Neural progenitor cell (in vitro differentiated cells): ENCODE results near the gene S100B.

Source experiments
- CTCF ChIP-seq: fragments of 200-600 bp; sonication (generic); IDR thresholded peaks from 2 replicates; pipeline ENCODE4 v1.5.1; 2017; ENCODE audit warnings: antibody characterized with exemption, mild to moderate bottlenecking
- EZH2 ChIP-seq: fragments of 200-600 bp; sonication (generic); IDR thresholded peaks from 2 replicates; pipeline ENCODE4 v1.6.1; 2017; ENCODE audit warnings: antibody characterized with exemption, mild to moderate bottlenecking, moderate library complexity

GRCh38 chr21:46618738-46619379, 14.0 kb upstream of the S100B start:
- TF ChIP-seq EZH2 (no peak), CTCF (no peak)
